Measurements from ENCODE around the gene GLB1L2. TPM values are rescaled to one million over a fixed set of nuclear protein-coding genes. Genes with fewer than 3 reads are reported as not detected.

The GLB1L2 gene
- total and polyA plus RNA-seq, 2 of the 4 experiments (the other 2 are of a cell fraction): under 0.01 to 0.26 TPM

GRCh38 chr11:134355656-134356055, 23.9 kb downstream of the GLB1L2 start:
- intact Hi-C loops (cut with micrococcal nuclease) (no loop called here), in situ Hi-C loops (cut with MboI; ENCODE audit: low sequenced_read_pairs) (no loop called here), dilution Hi-C loops (cut with HindIII; ENCODE audit: low sequenced_read_pairs, unreplicated experiment) (no loop called here)
- peaks cover 7% of the 10 kb centered on the region; the same call in 1 of the 2 replicates for H3K9me3 ChIP-seq (ENCODE audit: control insufficient read depth, insufficient read depth, low read length)
- no peak overlapping the region for H3K14ac ChIP-seq (replicated peaks; ENCODE audit: low read depth, low read length)
- H3K18ac ChIP-seq (ENCODE audit: low read depth, low read length): no peak overlapping the region
- no peaks in the 10 kb centered on the region for H3K9me1 ChIP-seq (ENCODE audit: insufficient read depth, low read length)
- H3K79me1 ChIP-seq (ENCODE audit: low read depth in 1 of 2, low read length in 2 of 2): no peaks in the 10 kb centered on the region
- H4K5ac ChIP-seq (ENCODE audit: low read depth, low read length): no peak overlapping the region
- H2BK120ac ChIP-seq (ENCODE audit: low read depth, low read length): no peak overlapping the region
- H3K56ac ChIP-seq (ENCODE audit: extremely low read depth, insufficient read depth, low read length): no peak overlapping the region
- no peaks in the 10 kb centered on the region for H4K20me1 ChIP-seq (ENCODE audit: insufficient read depth, low read length)
- no peak overlapping the region for H3K4me3 ChIP-seq (ENCODE audit: insufficient read depth, low read depth, low read length)
- no peak overlapping the region for H2BK5ac ChIP-seq (ENCODE audit: low read depth, low read length, poor library complexity, severe bottlenecking)
- no peak overlapping the region for H2AK5ac ChIP-seq (ENCODE audit: low read depth, low read length)
- H3K27ac ChIP-seq (ENCODE audit: insufficient read depth, low read length): no peak overlapping the region
- no peak overlapping the region for H2AK9ac ChIP-seq (replicated peaks; ENCODE audit: low read depth, low read length, poor library complexity)
- no peak overlapping the region for H3K4ac ChIP-seq (ENCODE audit: low read depth, low read length)
- no peak overlapping the region for H3K4me2 ChIP-seq (ENCODE audit: low read depth, low read length)
- no peak overlapping the region for H2AFZ ChIP-seq (replicated peaks; ENCODE audit: low read length, poor library complexity)
- POLR2A ChIA-PET (ENCODE audit: unreplicated experiment): no interaction called here
- WGBS, 2 experiments (ENCODE audit: extremely low coverage in 2 of 2, insufficient read length in 1 of 2): no CpG with 5 or more reads among the region's 5 CpGs
- no peak overlapping the region for H4K91ac ChIP-seq (ENCODE audit: insufficient read depth, low read depth, low read length)
- no peaks in the 10 kb centered on the region for H3K27me3 ChIP-seq (ENCODE audit: control insufficient read depth, insufficient read depth, low read length)
- no TSS peak for BruUV-seq (replicated peaks)
- H2BK20ac ChIP-seq (ENCODE audit: low read depth, low read length): no peak overlapping the region
- no peak overlapping the region for H3K23ac ChIP-seq (ENCODE audit: low read depth, low read length)
- CTCF ChIA-PET: no interaction called here
- H3K36me3 ChIP-seq (ENCODE audit: control insufficient read depth, insufficient read depth, low read length): no peaks in the 10 kb centered on the region
- ATAC-seq (ENCODE audit: low read depth) (no peak), DNase-seq (no peak)
- no peak overlapping the region for H2BK15ac ChIP-seq (ENCODE audit: low read depth, low read length)
- no peak overlapping the region for H4K8ac ChIP-seq (ENCODE audit: low read depth in 2 of 2, low read length in 2 of 2)
- no peak overlapping the region for H3K9ac ChIP-seq (ENCODE audit: low read depth, low read length)
- TF ChIP-seq MXI1 (IDR thresholded peaks at IDR 0.05; ENCODE audit: borderline replicate concordance, low read depth, low read length): no peak
- no peaks in the 10 kb centered on the region for H3K4me1 ChIP-seq (ENCODE audit: control insufficient read depth, insufficient read depth, low read length)
